ENCODE data around the gene SAMD4A. TPM values are rescaled to one million over a fixed set of nuclear protein-coding genes. Genes with fewer than 3 reads are reported as not detected.
A peak's percentile ranks its signal among the peaks of the same experiment; 100 is the strongest.

Gene SAMD4A
- total and polyA plus RNA-seq, 8 donors = 4.5 to 40.5 (median 8.0) TPM

- DNase-seq (peak; percentile 54 to 93 (median 72)), ATAC-seq (peak; percentile 79)
- H3K4me3 ChIP-seq = peak overlapping the region; percentile 67 to 86
- no peak for TF ChIP-seq CTCF (IDR thresholded peaks at IDR 0.05)
- peaks cover 0 to 62% of the 10 kb centered on the region in 2 donors for H3K27me3 ChIP-seq
- H3K36me3 ChIP-seq = no peaks in the 10 kb centered on the region
- no peaks in the 10 kb centered on the region for H3K9me3 ChIP-seq
- intact Hi-C loops (cut with DNase I) = loop anchor here in 1 of 2 donors (5.0 kb wide), 1 partner anchor 207 kb away; no protein-coding TSS in a partner anchor
- H3K4me1 ChIP-seq = peaks cover 19 to 56% of the 10 kb centered on the region in 2 donors
- peak overlapping the region; percentile 86 to 98 for H3K27ac ChIP-seq
Observed at GRCh38 chr14:54564868-54565784, 1.8 kb upstream of the SAMD4A start.

GRCh38 chr14:54565785-54566409, 1.0 kb upstream of the SAMD4A start:
- DNase-seq = peak; percentile 88 to 94 (median 93)
- peak; percentile 77 for ATAC-seq
- Histone ChIP-seq H3K27me3 (peaks cover 0 to 67% of the 10 kb centered on the region in 2 donors), H3K36me3 (no peaks in the 10 kb centered on the region), H3K27ac (peak overlapping the region; percentile 86 to 98), H3K9me3 (no peaks in the 10 kb centered on the region), H3K4me1 (peaks cover 19 to 60% of the 10 kb centered on the region in 2 donors), H3K4me3 (peak overlapping the region; percentile 67 to 86)
- intact Hi-C loops (cut with DNase I) = loop anchor here in 1 of 2 donors (5.0 kb wide), 1 partner anchor 206 kb away; no protein-coding TSS in a partner anchor
- no peak for TF ChIP-seq CTCF (IDR thresholded peaks at IDR 0.05)

- intact Hi-C loops (cut with DNase I) = loop anchor here in 1 of 2 donors (5.0 kb wide), 1 partner anchor 205 kb away; no protein-coding TSS in a partner anchor
Observed at GRCh38 chr14:54567224-54567638, 303 bp downstream of the SAMD4A start.

GRCh38 chr14:54567639-54568561, 972 bp downstream of the SAMD4A start:
- Histone ChIP-seq H3K36me3 (no peaks in the 10 kb centered on the region), H3K27me3 (peaks cover 0 to 63% of the 10 kb centered on the region in 2 donors), H3K4me1 (peaks cover 19 to 60% of the 10 kb centered on the region in 2 donors), H3K4me3 (peak overlapping the region; percentile 67 to 86), H3K27ac (peak overlapping the region; percentile 86 to 98), H3K9me3 (peaks cover 0 to 7% of the 10 kb centered on the region in 2 donors)
- ATAC-seq = peak; percentile 5
- peak; percentile 62 to 87 (median 70) for DNase-seq
- intact Hi-C loops (cut with DNase I) = loop anchor here in 1 of 2 donors (5.0 kb wide), 1 partner anchor 204 kb away; no protein-coding TSS in a partner anchor
- TF ChIP-seq CTCF (IDR thresholded peaks at IDR 0.05) = no peak

More at GRCh38 chr14:54567224-54567638, 303 bp downstream of the SAMD4A start:
- Histone ChIP-seq H3K4me1 (peaks cover 19 to 60% of the 10 kb centered on the region in 2 donors), H3K4me3 (peak overlapping the region; percentile 67 to 86), H3K27ac (peak overlapping the region; percentile 86 to 98), H3K9me3 (peaks cover 0 to under 1% of the 10 kb centered on the region in 2 donors), H3K27me3 (peaks cover 0 to 63% of the 10 kb centered on the region in 2 donors), H3K36me3 (no peaks in the 10 kb centered on the region)
- no peak for TF ChIP-seq CTCF (IDR thresholded peaks at IDR 0.05)
- DNase-seq (peak in 3 of 4 donors; percentile 37 to 54 (median 45)), ATAC-seq (peak; percentile 2)

Data from left lung (tissue), 10 donors.